Germinal center (tissue), 1 donor: ENCODE data around the gene PARK7.
"Not testable (repeated sequence)": the region's sequence is repeated elsewhere in the genome, so short reads cannot be mapped to it uniquely, and the experiment has no call there.

ENCODE experiments used
- DNase-seq: peaks from one replicate; pipeline ENCODE4 v3.0.0; 2012; ENCODE audit warnings: mixed read lengths, low spot score

PARK7 gene

GRCh38 chr1:7943251-7943650 is 18.3 kb upstream of the PARK7 start:
- no peak for DNase-seq

- DNase-seq, result no peak
Measured at GRCh38 chr1:7948960-7949359, 12.6 kb upstream of the PARK7 start.

- not testable (repeated sequence) for DNase-seq
Measured at GRCh38 chr1:7952791-7953190, 8.7 kb upstream of the PARK7 start.

GRCh38 chr1:7953850-7954609 is 7.5 kb upstream of the PARK7 start:
- DNase-seq, result peak; percentile 77

- no peak for DNase-seq
Measured at GRCh38 chr1:7954683-7955082, 6.8 kb upstream of the PARK7 start.

GRCh38 chr1:7956218-7957032 is 5.1 kb upstream of the PARK7 start:
- DNase-seq, result no peak

- DNase-seq, result no peak
Measured at GRCh38 chr1:7960165-7960564, 1.3 kb upstream of the PARK7 start.

GRCh38 chr1:7960867-7961215 is 670 bp upstream of the PARK7 start:
- no peak for DNase-seq

GRCh38 chr1:7962014-7962335 is 464 bp downstream of the PARK7 start:
- DNase-seq, result peak; percentile 38

- DNase-seq, result no peak
Measured at GRCh38 chr1:7962636-7963377, 1.3 kb downstream of the PARK7 start.

- DNase-seq, result not testable (repeated sequence)
Measured at GRCh38 chr1:7963378-7963730, 1.8 kb downstream of the PARK7 start.

- not testable (repeated sequence) for DNase-seq
Measured at GRCh38 chr1:7963841-7964240, 2.3 kb downstream of the PARK7 start.

GRCh38 chr1:7964476-7964875 is 3.0 kb downstream of the PARK7 start:
- DNase-seq, result no peak

GRCh38 chr1:7967196-7967595 is 5.7 kb downstream of the PARK7 start:
- DNase-seq, result no peak

GRCh38 chr1:7967651-7968050 is 6.1 kb downstream of the PARK7 start:
- DNase-seq, result no peak

- no peak for DNase-seq
Measured at GRCh38 chr1:7970246-7970645, 8.7 kb downstream of the PARK7 start.

- DNase-seq, result no peak
Measured at GRCh38 chr1:7971024-7971423, 9.5 kb downstream of the PARK7 start.

GRCh38 chr1:7972285-7972684 is 10.8 kb downstream of the PARK7 start:
- DNase-seq, result no peak

GRCh38 chr1:7973086-7973485 is 11.6 kb downstream of the PARK7 start:
- no peak for DNase-seq

GRCh38 chr1:7975212-7975865 is 13.8 kb downstream of the PARK7 start:
- DNase-seq, result peak; percentile 43

- no peak for DNase-seq
Measured at GRCh38 chr1:7980984-7981383, 19.5 kb downstream of the PARK7 start.

GRCh38 chr1:7983086-7983778 is 21.7 kb downstream of the PARK7 start:
- no peak for DNase-seq
